ENCODE results near the gene PDE6H.

The PDE6H gene

GRCh38 chr12:15004421-15004820, 31.6 kb downstream of the PDE6H start:
- no peak for DNase-seq (ENCODE audit: low read depth)
- no peak for TF ChIP-seq CTCF (IDR thresholded peaks at IDR 0.05; ENCODE audit: low read depth, low read length, missing control alignments)
- H3K4me3 ChIP-seq (ENCODE audit: low read depth, low read length): no peak overlapping the region

GRCh38 chr12:15005064-15005463, 32.2 kb downstream of the PDE6H start:
- no peak for DNase-seq (ENCODE audit: low read depth)
- no peak for TF ChIP-seq CTCF (IDR thresholded peaks at IDR 0.05; ENCODE audit: low read depth, low read length, missing control alignments)
- no peak overlapping the region for H3K4me3 ChIP-seq (ENCODE audit: low read depth, low read length)

GRCh38 chr12:15007551-15007950, 34.7 kb downstream of the PDE6H start:
- no peak overlapping the region for H3K4me3 ChIP-seq (ENCODE audit: low read depth, low read length)
- TF ChIP-seq CTCF (IDR thresholded peaks at IDR 0.05; ENCODE audit: low read depth, low read length, missing control alignments): no peak
- DNase-seq (ENCODE audit: low read depth): no peak

- H3K4me3 ChIP-seq (ENCODE audit: low read depth, low read length): no peak overlapping the region
- TF ChIP-seq CTCF (IDR thresholded peaks at IDR 0.05; ENCODE audit: low read depth, low read length, missing control alignments): peak; percentile 32
- no peak for DNase-seq (ENCODE audit: low read depth)
These were observed 38.3 kb downstream of the PDE6H start for GRCh38 chr12:15011162-15011561.

GRCh38 chr12:15013634-15014179, 40.9 kb downstream of the PDE6H start:
- no peak for TF ChIP-seq CTCF (IDR thresholded peaks at IDR 0.05; ENCODE audit: low read depth, low read length, missing control alignments)
- DNase-seq (ENCODE audit: low read depth): no peak
- H3K4me3 ChIP-seq (ENCODE audit: low read depth, low read length): no peak overlapping the region

- no peak overlapping the region for H3K4me3 ChIP-seq (ENCODE audit: low read depth, low read length)
- no peak for DNase-seq (ENCODE audit: low read depth)
- no peak for TF ChIP-seq CTCF (IDR thresholded peaks at IDR 0.05; ENCODE audit: low read depth, low read length, missing control alignments)
These were observed 41.9 kb downstream of the PDE6H start for GRCh38 chr12:15014708-15015107.

GRCh38 chr12:15015121-15015520, 42.3 kb downstream of the PDE6H start:
- no peak for DNase-seq (ENCODE audit: low read depth)
- H3K4me3 ChIP-seq (ENCODE audit: low read depth, low read length): no peak overlapping the region
- TF ChIP-seq CTCF (IDR thresholded peaks at IDR 0.05; ENCODE audit: low read depth, low read length, missing control alignments): no peak
